NCI-H128 (cell line): ENCODE measurements around the gene KCMF1.

Source experiments
- DNase-seq: peaks from one replicate; lab custom pipeline; 2025; ENCODE audit not compliant: unreplicated experiment; lab: John Stamatoyannopoulos, UW

KCMF1 gene

DNA sequence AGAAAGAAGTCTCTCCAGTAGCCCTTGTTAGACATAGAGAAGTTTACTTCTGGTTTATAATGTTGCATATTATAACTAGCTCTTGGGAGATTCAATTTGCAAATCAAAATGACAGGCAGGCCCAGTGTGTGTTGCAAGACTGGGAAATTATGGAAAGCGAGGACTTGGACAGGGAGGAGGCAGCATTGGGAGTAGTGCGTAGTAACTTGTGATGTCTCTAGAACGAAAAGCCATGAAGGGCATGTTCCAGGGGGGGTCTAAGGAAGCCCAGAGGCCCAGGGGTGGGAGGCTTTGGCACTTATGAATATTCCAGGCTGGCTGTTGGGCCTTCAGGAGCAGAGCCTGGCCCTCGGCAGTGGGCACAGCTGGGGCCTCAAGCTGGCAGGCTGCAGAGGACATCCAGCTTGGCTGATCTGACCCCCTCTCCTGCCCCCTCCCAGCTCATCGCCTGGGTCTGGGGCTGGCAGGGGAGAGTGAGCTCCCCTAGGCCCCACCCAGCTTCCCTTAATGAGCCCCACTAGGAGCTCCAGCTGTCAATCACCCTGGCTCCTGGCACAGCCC is 107.0 kb downstream of the KCMF1 start:
- DNase-seq, result no peak

DNA sequence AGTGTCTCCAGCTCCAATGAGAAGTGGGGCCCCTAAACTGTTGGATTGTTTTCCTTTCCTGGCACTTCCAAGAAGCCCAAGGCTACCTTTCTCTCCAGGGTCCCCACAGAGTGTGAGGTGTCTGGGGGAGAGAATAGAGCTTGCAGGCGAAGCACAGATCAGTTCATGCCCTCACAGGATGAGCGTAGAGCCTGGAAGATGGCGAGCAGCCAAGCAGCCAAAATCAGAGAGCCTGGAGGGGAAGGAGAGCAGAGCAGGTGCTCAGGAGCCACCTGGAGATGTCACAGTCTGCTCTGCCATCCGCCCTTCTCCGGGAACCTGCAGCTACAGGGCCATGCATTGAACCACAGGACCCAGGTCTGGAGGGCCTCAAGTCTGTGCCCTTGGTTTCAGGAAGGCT is 107.6 kb downstream of the KCMF1 start:
- no peak for DNase-seq

DNA sequence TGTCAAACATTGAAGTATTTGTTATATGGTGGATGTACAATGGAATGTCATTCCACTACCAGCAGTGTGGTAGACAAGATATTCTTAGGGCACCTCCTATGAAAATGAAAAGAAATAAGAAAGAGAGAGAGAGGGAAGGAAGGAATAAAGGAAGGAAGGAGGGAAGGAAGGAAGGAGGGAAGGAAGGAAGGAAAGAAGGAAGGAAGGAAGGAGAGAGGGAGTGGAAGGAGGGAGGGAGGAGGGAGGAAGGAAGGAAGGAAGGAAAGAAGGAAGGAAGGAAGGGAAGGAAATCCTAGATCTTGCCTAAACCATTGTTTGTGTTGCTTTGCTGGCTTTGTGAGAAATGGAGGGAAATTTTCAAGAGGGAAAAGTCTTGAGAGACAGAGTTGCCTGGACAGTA is 112.1 kb downstream of the KCMF1 start:
- no peak for DNase-seq

DNA sequence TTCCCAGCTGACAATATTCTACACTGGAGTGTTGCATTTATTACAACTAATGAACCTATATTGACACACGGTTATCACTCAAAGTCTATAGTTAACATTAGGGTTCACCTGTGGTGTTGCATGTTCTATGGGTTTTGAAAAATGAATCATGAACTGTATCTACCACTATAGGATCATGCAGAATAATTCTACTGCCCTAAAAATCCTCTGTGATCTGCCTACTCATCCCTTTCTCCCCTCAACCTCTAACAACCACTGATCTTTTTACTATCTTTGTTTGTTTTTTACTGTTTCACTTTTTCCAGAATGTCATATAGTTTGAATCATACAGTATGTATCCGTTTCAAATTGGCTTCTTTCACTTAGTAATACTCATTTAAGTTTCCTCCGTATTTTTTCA is 114.6 kb downstream of the KCMF1 start:
- no peak for DNase-seq

DNA sequence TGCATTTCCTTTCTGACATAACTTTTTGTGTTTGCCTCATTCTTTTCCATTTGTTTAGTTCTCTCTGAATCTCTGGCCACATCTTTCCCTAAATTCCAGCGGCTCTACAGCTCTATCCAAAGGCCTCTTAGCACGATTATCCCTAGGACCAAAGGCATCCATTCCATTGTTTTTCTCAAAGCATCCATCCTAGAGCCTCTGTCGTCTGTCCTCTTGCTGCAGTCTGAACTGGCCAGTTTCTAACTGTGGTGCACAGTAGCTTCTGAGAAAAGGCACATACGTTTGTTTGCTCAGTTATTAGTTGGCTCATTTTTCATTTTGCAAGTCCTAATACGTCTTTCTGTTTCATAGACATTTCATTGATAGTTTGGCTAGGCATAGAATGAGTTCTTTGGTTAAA is 116.6 kb downstream of the KCMF1 start:
- no peak for DNase-seq

DNA sequence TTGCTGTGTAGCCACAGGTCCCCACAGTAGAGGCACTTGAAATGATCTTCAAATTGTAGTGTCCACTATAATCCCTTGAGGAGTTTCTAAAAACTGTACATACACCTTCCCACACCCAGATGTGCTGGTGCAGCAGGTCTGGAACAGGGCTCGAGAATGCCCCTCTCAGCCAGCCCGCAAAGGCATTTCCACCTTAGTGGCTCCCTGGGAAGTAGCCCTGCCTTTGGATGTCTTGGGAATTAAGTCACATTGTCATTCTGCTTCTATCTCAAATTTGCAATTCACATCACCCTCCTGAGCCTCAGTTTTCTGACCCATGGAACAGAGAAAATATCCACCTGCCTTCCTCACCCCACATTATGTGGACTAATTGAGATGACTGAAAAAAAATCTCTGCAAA is 118.0 kb downstream of the KCMF1 start:
- no peak for DNase-seq

DNA sequence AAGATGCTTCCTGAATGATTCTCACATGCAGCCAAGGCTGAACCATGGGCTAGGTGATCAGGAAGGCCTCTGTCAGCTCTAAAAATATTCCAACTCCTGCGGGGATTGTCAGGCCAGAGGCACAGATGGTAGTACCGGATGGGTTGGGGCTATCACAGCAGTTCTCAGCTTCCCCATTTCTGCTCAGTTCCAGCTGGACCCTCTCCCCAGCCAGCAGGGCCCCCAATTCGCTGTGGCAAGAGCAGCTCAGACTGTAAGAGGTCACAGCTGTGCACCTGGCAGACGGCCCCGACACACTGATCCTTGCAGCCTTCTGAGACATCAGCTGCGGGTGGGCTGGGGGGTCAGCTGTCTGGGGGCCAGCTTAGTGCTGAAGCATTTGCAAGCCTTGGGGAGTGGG is 118.6 kb downstream of the KCMF1 start:
- DNase-seq, result no peak

DNA sequence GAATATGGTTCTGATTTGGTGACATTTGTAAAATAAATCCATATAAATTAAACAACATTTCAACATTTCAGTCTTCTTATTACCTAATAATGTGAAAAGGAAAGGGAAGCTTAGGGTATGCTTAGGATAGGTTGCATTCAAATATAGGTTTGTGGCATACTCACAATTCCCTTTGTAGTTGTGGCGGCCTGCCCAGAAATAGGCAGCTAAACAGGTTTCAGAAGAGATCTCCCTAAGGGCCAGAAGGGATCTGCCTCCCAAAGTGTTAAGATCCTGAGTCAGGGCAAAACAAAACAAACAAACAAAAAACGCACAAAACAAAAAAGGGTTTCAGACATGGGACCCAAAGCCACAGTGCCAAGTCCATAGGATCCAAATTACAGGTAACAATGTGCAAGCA is 120.9 kb downstream of the KCMF1 start:
- no peak for DNase-seq

DNA sequence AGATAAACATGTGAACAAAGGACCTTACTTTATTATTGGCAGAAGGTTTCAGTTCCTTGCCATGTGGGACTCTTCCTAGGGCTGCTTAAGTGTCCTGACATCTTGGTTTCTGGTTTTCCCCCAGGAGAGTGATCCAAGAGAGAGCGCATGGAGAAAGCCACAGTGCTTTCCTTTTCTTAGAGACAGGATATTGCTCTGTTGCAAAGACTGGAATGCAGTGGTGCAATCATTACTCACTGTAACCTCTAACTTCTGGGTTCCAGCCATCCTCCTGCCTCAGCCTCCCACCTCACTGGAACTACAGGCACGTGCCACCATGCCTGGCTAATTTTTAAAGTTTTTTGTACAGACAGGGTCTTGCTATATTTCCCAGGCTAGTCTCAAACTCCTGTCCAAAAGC is 124.1 kb downstream of the KCMF1 start:
- DNase-seq, result no peak

DNA sequence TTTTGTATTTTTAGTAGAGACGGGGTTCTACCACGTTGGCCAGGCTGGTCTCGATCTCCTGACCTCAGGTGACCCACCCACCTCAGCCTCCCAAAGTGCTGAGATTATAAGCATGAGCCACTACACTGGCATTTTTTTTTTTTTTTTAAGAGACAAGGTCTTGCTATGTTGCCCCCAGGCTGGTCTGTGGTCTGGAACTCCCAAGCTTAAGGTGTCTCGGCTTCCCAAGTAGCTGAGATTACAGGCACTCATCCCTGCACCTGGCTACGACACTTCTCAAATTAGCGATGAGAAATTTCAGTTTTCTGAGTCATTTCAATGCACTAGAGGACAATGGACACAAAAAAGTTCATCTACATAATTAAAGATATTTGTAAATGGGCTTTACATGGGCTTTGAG is 125.7 kb downstream of the KCMF1 start:
- no peak for DNase-seq

DNA sequence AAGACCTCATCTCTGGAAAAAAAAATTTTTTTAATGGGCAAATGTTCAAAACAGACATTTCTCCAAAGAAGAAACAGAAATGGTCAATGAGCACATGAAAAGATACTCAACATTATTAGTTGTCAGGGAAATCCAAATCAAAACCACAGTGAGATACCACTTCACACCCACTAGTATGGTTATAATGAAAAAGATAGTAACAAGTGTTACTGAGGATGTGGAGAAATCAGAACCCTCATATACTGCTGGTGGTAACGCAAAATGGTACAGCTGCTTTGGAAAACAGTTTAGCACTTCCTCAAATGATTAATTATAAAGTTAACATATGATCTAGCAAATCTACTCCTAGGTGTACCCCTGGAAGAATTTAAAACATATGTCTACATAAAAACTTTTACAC is 133.3 kb downstream of the KCMF1 start:
- no peak for DNase-seq

DNA sequence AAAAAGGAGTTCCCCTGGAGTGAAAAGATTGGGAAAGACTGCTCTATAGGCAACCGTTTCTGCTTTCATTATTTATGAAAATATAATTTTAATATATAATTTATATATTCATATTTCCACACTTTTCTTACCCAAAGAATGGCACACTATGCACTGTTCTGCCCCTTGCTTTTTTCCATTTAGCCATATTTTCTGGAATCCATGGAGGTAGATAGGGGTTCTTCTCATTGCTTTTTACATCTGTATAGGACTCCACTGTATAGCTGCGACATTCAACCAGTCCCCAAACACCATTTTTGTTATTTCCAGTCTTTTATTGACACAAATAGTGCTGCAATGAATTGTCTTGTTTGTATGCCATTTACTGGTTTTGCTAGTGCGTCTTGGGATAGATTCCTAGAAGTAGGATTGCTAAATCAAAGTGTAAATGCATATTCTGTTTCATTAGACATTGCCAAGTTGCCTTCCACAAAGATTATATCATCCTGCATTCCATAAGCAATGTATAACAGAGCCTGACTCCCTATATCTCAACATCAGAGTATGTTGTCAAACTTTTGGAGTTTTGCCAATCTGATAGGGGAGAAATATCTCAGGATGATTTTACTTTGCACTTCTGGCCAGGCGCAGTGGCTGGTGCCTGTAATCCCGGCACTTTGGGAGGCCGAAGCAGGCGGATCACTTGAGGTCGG is 135.7 kb downstream of the KCMF1 start:
- DNase-seq, result no peak
